ENCODE results near the gene STAT5B. TPM values are rescaled to one million over a fixed set of nuclear protein-coding genes. Genes with fewer than 3 reads are reported as not detected.
"Not testable (repeated sequence)": the region's sequence is repeated elsewhere in the genome, so short reads cannot be mapped to it uniquely, and the experiment has no call there.

The STAT5B gene
- total and polyA plus RNA-seq, 2 experiments from 2014 or later: 26.8 to 62.4 TPM

GRCh38 chr17:42309142-42309541 is 33.0 kb upstream of the STAT5B start:
- no peaks in the 10 kb centered on the region for H3K36me3 ChIP-seq
- TF ChIP-seq, protein P1, sequence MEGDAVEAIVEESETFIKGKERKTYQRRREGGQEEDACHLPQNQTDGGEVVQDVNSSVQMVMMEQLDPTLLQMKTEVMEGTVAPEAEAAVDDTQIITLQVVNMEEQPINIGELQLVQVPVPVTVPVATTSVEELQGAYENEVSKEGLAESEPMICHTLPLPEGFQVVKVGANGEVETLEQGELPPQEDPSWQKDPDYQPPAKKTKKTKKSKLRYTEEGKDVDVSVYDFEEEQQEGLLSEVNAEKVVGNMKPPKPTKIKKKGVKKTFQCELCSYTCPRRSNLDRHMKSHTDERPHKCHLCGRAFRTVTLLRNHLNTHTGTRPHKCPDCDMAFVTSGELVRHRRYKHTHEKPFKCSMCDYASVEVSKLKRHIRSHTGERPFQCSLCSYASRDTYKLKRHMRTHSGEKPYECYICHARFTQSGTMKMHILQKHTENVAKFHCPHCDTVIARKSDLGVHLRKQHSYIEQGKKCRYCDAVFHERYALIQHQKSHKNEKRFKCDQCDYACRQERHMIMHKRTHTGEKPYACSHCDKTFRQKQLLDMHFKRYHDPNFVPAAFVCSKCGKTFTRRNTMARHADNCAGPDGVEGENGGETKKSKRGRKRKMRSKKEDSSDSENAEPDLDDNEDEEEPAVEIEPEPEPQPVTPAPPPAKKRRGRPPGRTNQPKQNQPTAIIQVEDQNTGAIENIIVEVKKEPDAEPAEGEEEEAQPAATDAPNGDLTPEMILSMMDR (IDR thresholded peaks at IDR 0.05; ENCODE audit: low read depth, low read length): no peak
- H3K27ac ChIP-seq: no peak overlapping the region
- peaks cover 21% of the 10 kb centered on the region for H3K4me1 ChIP-seq (ENCODE audit: low read depth)
- no peaks in the 10 kb centered on the region for H3K27me3 ChIP-seq
- H3K9me3 ChIP-seq (ENCODE audit: low read depth): no peaks in the 10 kb centered on the region
- no peak overlapping the region for H3K4me3 ChIP-seq
- no peak for DNase-seq (ENCODE audit: low read depth in 1 of 2, low spot score in 1 of 2)

- H3K9me3 ChIP-seq (ENCODE audit: low read depth): no peaks in the 10 kb centered on the region
- TF ChIP-seq, protein P1 (IDR thresholded peaks at IDR 0.05; ENCODE audit: low read depth, low read length): no peak
- H3K4me3 ChIP-seq: no peak overlapping the region
- no peak for DNase-seq (ENCODE audit: low read depth in 1 of 2, low spot score in 1 of 2)
- H3K27me3 ChIP-seq: no peaks in the 10 kb centered on the region
- peaks cover 20% of the 10 kb centered on the region for H3K4me1 ChIP-seq (ENCODE audit: low read depth)
- no peaks in the 10 kb centered on the region for H3K36me3 ChIP-seq
- no peak overlapping the region for H3K27ac ChIP-seq
Observed at GRCh38 chr17:42308446-42308845, 32.3 kb upstream of the STAT5B start.

- DNase-seq (ENCODE audit: low read depth in 1 of 2, low spot score in 1 of 2): no peak
- H3K27ac ChIP-seq: no peak overlapping the region
- no peaks in the 10 kb centered on the region for H3K27me3 ChIP-seq
- peaks cover 10% of the 10 kb centered on the region for H3K4me1 ChIP-seq (ENCODE audit: low read depth)
- no peaks in the 10 kb centered on the region for H3K36me3 ChIP-seq
- no peaks in the 10 kb centered on the region for H3K9me3 ChIP-seq (ENCODE audit: low read depth)
- H3K4me3 ChIP-seq: no peak overlapping the region
- TF ChIP-seq, protein P1 (IDR thresholded peaks at IDR 0.05; ENCODE audit: low read depth, low read length): no peak
Observed at GRCh38 chr17:42307362-42307927, 31.3 kb upstream of the STAT5B start.

- Histone ChIP-seq H3K4me1 (ENCODE audit: low read depth) (peaks cover 2% of the 10 kb centered on the region), H3K27me3 (no peaks in the 10 kb centered on the region), H3K27ac (no peak overlapping the region), H3K4me3 (no peak overlapping the region), H3K36me3 (no peaks in the 10 kb centered on the region), H3K9me3 (ENCODE audit: low read depth) (no peaks in the 10 kb centered on the region)
- no peak for DNase-seq (ENCODE audit: low read depth in 1 of 2, low spot score in 1 of 2)
- TF ChIP-seq, protein P1 (IDR thresholded peaks at IDR 0.05; ENCODE audit: low read depth, low read length): no peak
Observed at GRCh38 chr17:42306385-42306667, 30.1 kb upstream of the STAT5B start.

- TF ChIP-seq, protein P1 (IDR thresholded peaks at IDR 0.05; ENCODE audit: low read depth, low read length): no peak
- H3K36me3 ChIP-seq: no peaks in the 10 kb centered on the region
- no peak overlapping the region for H3K4me3 ChIP-seq
- DNase-seq (ENCODE audit: low read depth in 1 of 2, low spot score in 1 of 2): no peak
- no peak overlapping the region for H3K27ac ChIP-seq
- H3K4me1 ChIP-seq (ENCODE audit: low read depth): no peaks in the 10 kb centered on the region
- H3K27me3 ChIP-seq: no peaks in the 10 kb centered on the region
- no peaks in the 10 kb centered on the region for H3K9me3 ChIP-seq (ENCODE audit: low read depth)
Observed at GRCh38 chr17:42305543-42306384, 29.6 kb upstream of the STAT5B start.

- not testable (repeated sequence) for H3K36me3 ChIP-seq; DNase-seq (ENCODE audit: low read depth in 1 of 2, low spot score in 1 of 2); H3K27me3 ChIP-seq; H3K4me1 ChIP-seq (ENCODE audit: low read depth); H3K9me3 ChIP-seq (ENCODE audit: low read depth); H3K27ac ChIP-seq; H3K4me3 ChIP-seq
Observed at GRCh38 chr17:42305031-42305330, 28.8 kb upstream of the STAT5B start.

Measured in cardiac muscle cell (in vitro differentiated cells and primary cell).